ENCODE measurements around the gene ZNF573. TPM values are rescaled to one million over a fixed set of nuclear protein-coding genes. Genes with fewer than 3 reads are reported as not detected.

ZNF573 gene
- total and polyA plus RNA-seq, 2 of the 13 experiments (the other 11 are each of a cell fraction or from before 2014, with no cell fraction given) = 3.1 to 9.3 TPM

DNA sequence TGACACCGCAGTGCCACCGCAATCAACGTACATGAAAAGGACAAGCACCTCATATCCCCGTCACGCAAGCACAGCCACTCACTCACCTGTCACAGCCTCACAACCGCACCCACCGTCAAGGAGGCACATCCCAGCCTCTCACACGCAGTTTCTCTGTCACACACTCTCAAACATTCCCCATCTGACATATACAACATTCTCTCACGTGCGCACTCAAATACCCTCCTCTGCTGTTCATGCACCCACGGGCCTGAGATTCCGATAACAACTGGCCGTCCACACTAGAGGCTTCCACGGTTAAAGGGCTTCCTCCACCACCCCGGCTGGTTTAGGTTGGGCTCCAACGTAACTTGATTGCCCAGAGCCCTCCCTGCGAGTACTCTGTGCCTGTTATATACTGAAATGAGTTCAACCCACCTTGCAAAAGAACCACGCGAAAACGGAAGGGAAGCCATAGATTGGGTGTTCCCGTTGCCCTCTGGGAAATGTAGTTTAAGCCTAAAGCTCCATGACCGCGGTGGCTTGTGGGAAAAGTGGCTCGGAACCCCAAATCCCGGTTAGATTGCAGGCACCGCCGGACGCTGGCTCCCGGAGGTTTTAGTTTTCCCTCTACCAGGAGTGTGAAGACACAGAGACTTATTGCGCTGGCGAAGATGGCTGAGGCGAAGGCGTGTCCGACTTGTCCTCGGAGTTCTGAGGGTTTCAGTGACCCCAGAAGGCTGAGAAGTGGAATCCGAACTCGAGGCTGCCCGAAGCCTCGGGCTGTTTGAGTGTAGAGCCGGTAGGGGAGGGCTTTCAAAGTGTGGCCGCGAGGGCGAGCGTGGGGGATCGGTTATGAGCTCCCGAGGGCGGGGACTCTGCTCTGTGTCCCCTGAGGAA is at the start of gene ZNF573 (continued):
- TF ChIP-seq, protein P1, sequence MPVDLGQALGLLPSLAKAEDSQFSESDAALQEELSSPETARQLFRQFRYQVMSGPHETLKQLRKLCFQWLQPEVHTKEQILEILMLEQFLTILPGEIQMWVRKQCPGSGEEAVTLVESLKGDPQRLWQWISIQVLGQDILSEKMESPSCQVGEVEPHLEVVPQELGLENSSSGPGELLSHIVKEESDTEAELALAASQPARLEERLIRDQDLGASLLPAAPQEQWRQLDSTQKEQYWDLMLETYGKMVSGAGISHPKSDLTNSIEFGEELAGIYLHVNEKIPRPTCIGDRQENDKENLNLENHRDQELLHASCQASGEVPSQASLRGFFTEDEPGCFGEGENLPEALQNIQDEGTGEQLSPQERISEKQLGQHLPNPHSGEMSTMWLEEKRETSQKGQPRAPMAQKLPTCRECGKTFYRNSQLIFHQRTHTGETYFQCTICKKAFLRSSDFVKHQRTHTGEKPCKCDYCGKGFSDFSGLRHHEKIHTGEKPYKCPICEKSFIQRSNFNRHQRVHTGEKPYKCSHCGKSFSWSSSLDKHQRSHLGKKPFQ (CRISPR knock-in tag; IDR thresholded peaks at IDR 0.05; ENCODE audit: insufficient replicate concordance) = no peak
- TF ChIP-seq MBD4 (IDR thresholded peaks at IDR 0.05; ENCODE audit: borderline replicate concordance, low read length) (no peak), NPAS2 (CRISPR knock-in tag; IDR thresholded peaks at IDR 0.05; ENCODE audit: borderline replicate concordance) (no peak), MTA3 (CRISPR knock-in tag; IDR thresholded peaks at IDR 0.05) (no peak), ATAD3A (CRISPR knock-in tag; IDR thresholded peaks at IDR 0.05) (no peak), ZNF589 (CRISPR knock-in tag; conservative IDR thresholded peaks at IDR 0.05) (no peak), IKZF4 (CRISPR knock-in tag; IDR thresholded peaks at IDR 0.05; ENCODE audit: borderline replicate concordance, low read depth, not compliant biosample characterization) (peak; percentile 62), PRDM10 (CRISPR knock-in tag; IDR thresholded peaks at IDR 0.05; ENCODE audit: low read depth) (no peak), AKAP8 (CRISPR knock-in tag; IDR thresholded peaks at IDR 0.05) (no peak), ZSCAN9 (CRISPR knock-in tag; IDR thresholded peaks at IDR 0.05; ENCODE audit: borderline replicate concordance) (peak; percentile 85; the same call in 1 of the 2 replicates), SALL1 (CRISPR knock-in tag; IDR thresholded peaks at IDR 0.05) (peak; percentile 71; the same call in 1 of the 2 replicates), MBNL3 (CRISPR knock-in tag; conservative IDR thresholded peaks at IDR 0.05) (no peak), ZNF75D (CRISPR knock-in tag; IDR thresholded peaks at IDR 0.05; ENCODE audit: borderline replicate concordance) (no peak), ZNF10 (CRISPR knock-in tag; IDR thresholded peaks at IDR 0.05; ENCODE audit: borderline replicate concordance, low read depth) (no peak), MAFK (conservative IDR thresholded peaks at IDR 0.05 in 1 of 2, IDR thresholded peaks at IDR 0.05 in 1 of 2; ENCODE audit: low read length in 2 of 2) (no peak), TARDBP (CRISPR knock-in tag; IDR thresholded peaks at IDR 0.05) (peak; percentile 15; the same call in 1 of the 2 replicates)
- TF ChIP-seq, protein P2, sequence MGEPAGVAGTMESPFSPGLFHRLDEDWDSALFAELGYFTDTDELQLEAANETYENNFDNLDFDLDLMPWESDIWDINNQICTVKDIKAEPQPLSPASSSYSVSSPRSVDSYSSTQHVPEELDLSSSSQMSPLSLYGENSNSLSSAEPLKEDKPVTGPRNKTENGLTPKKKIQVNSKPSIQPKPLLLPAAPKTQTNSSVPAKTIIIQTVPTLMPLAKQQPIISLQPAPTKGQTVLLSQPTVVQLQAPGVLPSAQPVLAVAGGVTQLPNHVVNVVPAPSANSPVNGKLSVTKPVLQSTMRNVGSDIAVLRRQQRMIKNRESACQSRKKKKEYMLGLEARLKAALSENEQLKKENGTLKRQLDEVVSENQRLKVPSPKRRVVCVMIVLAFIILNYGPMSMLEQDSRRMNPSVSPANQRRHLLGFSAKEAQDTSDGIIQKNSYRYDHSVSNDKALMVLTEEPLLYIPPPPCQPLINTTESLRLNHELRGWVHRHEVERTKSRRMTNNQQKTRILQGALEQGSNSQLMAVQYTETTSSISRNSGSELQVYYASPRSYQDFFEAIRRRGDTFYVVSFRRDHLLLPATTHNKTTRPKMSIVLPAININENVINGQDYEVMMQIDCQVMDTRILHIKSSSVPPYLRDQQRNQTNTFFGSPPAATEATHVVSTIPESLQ (CRISPR knock-in tag; conservative IDR thresholded peaks at IDR 0.05) = no peak

Data from HepG2 (cell line).